ENCODE data around the gene HMCN2.
"Not testable (repeated sequence)": the region's sequence is repeated elsewhere in the genome, so short reads cannot be mapped to it uniquely, and the experiment has no call there.

HMCN2 gene

DNA sequence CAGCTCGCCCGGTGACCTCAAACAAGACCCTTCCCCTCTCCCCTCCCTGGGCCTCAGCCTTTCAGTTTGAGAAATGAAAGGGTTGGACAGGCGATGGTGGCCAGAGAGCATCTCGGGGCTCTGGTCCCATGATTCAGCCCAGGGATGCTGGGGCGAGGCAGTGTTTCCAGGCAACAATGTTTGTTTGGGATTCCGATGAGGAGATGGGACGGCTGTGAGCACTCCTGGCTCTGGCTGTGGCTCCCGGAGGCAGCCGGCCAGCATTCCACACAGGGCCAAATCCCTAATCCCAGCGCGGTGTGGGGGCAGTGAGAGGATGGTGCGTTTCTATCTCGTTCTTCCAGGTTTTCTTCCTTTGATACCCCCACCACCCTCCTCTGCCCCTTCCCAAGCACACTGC, 66.0 kb downstream of the HMCN2 start:
- no peak for DNase-seq

GRCh38 chr9:130332384-130332926, 66.9 kb downstream of the HMCN2 start:
- no peak for DNase-seq

DNA sequence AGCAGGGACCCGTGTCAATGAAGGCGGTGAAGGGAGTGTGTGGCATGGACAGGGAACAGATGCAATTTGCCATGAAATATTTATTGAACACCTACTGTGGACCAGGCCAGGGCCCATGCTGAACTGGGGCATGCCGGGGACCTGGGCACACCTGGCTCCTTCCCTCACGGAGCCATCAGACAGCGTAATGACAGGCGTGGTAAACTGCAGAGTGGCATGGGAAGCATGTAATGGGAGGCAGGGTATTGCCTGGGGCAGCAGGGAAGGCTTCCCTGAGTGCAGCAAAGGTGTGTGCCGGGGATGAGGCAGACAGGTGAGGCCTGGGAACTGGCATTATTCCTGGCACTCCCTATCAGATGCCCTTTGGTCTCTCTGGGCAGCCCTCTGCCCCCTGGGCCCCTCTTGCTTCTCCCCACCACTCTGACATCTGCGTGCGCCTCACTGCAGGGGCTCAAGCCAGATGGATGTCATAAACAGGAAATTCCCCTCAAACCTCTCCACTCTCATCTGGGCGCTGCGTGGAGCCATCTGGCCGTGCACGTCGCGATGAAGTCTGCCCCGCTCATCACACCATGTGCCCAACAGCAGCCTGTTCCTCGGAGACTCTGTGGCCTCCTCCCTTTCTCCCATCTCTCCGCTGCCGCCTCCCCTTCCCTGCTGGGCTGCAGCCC, 67.6 kb downstream of the HMCN2 start:
- DNase-seq = no peak

GRCh38 chr9:130333712-130334062, 68.1 kb downstream of the HMCN2 start:
- no peak for DNase-seq

DNA sequence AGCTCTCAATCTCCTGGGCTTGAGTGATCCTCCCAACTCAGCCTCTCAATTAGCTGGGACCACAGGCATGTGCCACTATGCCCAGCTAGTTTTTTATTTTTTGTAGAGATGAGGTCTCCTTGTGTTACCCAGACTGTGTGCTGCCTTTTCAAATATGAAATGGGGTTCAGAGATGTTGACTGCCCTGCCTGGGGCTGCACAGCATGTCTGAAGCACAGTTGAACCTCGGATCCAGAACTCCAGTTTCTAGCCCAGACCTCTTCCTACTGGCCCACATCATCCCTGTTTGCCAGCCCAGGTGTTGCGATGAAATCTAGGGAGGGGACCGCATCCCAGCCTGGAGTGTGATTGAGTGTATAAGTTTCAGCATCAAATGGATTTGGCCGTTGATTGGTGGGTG, 69.4 kb downstream of the HMCN2 start:
- DNase-seq = no peak

- DNase-seq = no peak
These were observed 70.6 kb downstream of the HMCN2 start for GRCh38 chr9:130336027-130336610.

DNA sequence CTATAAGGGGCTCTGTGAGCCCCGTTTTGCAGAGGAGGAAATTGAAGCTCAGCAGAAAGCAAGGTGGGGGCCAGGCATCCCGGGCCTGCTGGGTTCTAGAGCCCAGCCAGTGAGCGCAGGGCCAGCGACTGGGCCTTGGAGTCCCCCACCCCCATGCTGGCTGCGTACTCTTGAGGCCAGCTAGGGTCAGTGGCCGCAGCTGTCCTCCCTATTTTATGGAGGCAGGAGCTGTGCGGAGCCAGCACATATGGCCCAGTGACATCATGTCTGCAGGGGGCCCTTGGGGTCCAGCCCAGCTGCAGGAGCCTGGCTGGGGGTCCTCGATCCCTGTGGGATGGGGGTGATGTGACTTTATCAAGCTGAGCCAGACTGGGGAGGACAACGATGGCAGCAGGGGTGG, 71.3 kb downstream of the HMCN2 start:
- DNase-seq = no peak

DNA sequence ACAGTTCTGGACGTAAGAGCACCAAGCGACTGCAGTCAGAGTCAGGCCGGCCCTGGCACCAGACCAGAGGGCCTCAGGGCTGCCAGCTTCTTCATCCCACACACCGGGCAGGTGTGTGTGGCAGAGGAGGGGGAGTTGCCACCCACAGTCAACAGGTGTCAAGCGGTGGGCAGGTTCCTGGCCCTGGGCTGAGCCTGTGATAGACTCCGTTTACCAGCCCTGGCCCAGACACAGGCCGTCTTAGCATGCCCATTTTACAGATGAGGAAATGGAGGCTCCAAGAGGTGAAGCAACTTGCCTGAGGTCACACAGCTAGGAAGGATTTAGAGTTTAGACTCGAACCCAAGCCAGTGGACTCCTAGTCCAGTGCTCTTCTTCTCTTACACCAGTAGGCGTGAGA, 71.8 kb downstream of the HMCN2 start:
- no peak for DNase-seq

DNA sequence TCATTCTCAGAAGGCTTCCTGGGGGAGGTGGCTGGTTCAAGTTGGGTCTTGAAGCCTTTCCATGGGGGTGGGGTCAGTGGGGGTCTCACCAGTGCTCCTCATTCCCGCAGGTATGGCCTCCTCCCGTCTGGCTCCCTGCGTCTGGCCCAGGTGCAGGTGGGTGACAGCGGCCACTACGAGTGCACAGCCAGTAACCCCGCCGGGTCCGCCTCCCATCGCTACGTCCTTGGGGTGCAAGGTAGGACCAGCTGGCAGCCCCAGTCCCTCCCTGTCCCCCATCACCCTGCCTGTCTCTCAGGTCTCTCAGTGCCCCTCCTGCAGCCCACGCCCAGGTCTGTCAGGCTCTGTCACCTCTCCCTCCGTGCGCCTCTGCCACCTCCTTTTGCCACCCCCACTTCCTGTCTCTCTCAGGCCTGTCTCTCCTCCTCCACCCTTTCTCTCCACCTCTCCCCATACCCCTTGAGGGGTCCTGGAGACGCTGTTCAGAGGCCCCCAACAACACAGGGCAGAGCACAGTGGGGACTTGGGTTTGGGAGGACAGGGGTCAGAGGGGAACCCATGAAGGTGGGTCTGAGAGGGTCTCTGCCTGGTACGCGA, 72.3 kb downstream of the HMCN2 start:
- DNase-seq = no peak

DNA sequence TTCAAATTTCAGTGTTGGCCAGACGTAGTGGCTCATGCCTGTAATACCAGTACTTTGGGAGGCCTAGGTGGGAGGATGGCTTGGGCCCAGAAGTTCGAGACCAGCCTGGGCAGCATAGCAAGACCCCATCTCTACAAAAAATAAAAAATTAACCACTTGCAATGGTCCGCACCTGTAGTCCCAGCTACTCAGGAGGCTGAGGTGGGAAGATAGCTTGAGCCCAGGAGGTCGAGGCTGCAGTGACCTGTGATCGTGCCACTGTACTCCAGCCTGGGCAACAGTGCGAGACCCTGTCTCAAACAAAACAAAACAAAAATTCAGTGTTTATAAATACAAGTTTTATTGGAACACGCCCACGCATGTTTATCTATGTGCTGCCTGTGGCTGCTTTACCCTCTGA, 73.3 kb downstream of the HMCN2 start:
- DNase-seq = not testable (repeated sequence)

DNA sequence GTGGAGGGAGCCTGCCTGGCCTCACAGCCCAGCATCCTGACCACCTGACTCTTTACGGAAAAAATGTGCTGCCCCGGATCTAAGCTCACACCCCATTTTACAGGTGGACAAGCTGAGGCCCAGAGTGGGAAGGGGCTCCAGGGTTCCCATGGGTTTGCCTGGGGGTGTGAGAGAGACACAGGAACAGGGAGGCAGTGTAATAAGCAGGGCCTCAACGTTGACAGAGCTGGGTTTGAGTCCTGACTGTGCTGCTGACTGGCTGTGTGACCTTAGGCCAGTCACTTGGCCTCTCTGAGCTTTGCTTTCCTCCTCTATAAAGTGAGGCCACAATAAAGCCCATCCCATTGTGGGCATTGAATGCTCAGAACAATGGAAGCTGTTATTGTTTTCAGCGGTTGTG, 73.7 kb downstream of the HMCN2 start:
- DNase-seq = no peak

- no peak for DNase-seq
These were observed 74.5 kb downstream of the HMCN2 start for GRCh38 chr9:130340011-130340410.

DNA sequence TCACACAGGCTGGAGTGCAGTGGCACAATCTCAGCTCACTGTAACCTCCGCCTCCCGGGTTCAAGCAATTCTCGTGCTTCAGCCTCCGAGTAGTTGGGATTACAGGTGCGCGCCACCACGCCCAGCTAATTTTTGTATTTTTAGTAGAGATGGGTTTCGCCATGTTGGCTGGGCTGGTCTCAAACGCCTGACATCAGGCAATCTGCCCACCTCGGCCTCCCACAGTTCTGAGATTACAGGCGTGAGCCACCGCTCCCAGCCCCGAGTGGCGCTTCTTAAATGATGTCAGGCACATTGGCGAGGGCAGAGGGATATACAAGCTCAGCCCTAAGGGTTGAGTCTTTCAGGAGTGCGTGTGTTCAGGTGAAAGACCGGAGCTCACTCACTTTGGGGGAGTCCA, 75.0 kb downstream of the HMCN2 start:
- DNase-seq = not testable (repeated sequence)

DNA sequence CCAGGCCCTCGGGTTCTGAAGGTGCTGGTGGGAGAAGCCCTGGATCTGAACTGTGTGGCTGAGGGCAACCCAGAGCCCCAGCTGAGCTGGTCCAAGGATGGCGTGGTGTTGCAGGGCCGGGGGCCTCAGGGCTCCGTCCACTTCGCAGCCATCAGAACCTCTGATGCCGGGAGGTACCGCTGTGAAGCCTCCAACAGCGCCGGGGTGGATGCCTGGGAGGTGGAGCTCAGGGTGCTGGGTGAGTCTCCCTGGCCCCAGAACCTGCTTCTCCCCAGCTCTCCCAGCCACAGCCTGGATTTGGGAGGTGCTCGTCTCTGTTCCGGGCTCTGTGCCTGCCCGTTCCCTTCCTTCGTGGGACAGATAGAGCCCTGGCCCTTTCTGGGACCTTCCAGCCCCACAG, 75.6 kb downstream of the HMCN2 start:
- no peak for DNase-seq

DNA sequence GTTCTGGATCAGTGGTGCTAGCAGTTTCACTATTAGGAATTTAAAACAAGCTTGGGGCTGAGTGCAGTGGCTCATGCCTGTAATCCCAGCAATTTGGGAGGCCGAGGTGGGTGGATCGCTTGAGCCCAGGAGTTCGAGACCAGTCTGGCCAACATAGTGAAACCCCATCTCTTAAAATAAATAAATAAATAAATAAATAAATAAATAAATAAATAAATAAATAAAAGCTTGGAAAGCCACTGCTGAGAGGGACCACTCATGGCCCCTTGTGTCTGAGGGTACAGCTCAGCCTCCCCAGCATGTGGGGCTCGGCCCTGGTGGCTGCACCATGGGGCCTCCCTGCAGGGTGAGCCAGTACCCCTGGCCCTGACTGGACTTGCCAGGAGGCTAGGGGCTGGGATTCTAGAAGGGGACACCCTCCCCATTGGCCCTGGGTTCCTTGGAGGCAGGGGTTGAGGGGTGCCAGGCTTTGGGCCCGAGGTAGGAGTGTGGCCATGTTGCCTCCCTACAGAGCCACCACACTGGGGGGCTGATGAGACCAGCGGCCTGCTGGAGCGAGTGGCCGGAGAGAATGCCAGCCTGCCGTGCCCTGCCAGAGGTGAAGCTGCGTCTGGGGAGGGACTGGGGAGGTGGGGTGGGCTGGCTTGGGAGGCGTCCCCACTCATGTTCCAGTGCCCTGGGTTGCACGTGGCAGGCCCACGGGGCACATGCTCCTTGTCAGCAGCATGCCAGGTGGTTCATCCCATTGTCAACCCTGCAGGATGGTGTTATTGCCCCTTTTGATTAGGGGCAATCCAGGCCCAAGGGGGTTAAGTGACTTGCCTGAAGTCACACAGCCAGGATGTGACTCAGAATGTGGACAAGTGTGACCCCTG, 76.5 kb downstream of the HMCN2 start:
- no peak for DNase-seq

DNA sequence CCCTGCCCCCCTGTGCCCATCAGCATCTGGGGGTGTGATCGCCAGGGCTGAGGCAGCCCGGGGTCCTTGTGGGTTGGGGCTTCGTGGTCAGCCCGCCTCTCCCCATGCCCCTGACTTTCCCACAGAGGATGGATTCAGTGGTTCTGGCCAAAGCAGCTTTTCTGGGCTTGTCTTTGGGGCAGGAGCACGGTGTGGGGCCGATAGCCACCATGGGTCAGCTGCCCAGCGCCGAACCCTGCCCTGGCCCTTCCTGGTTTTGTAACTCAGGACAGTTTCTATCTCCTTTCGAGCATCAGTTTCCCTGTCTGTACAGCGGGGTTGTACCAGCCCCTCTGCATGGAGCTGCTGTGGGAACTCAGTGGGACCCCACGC, 77.1 kb downstream of the HMCN2 start:
- no peak for DNase-seq

GRCh38 chr9:130343445-130343918, 77.9 kb downstream of the HMCN2 start:
- peak in 1 of 5 experiments; percentile 16 for DNase-seq

DNA sequence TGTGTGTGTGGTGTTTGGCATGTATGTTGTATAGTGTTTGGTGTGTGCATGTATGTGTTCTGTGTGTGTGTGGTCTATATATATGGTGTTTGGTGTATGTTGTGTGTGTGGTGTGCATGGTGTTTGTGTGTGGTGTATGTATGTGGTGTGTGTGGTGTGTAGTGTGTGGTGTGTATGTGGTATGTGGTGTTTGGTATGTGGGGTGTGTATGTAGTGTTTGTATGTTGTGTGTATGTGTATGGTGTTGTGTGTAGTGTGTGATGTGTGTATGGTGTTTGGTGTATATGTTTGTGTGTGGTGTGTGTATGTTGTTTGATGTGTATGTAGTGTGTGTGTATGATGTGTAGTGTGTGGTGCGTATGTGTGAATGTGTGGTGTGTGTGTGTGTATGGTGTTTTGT, 78.8 kb downstream of the HMCN2 start:
- no peak for DNase-seq

DNA sequence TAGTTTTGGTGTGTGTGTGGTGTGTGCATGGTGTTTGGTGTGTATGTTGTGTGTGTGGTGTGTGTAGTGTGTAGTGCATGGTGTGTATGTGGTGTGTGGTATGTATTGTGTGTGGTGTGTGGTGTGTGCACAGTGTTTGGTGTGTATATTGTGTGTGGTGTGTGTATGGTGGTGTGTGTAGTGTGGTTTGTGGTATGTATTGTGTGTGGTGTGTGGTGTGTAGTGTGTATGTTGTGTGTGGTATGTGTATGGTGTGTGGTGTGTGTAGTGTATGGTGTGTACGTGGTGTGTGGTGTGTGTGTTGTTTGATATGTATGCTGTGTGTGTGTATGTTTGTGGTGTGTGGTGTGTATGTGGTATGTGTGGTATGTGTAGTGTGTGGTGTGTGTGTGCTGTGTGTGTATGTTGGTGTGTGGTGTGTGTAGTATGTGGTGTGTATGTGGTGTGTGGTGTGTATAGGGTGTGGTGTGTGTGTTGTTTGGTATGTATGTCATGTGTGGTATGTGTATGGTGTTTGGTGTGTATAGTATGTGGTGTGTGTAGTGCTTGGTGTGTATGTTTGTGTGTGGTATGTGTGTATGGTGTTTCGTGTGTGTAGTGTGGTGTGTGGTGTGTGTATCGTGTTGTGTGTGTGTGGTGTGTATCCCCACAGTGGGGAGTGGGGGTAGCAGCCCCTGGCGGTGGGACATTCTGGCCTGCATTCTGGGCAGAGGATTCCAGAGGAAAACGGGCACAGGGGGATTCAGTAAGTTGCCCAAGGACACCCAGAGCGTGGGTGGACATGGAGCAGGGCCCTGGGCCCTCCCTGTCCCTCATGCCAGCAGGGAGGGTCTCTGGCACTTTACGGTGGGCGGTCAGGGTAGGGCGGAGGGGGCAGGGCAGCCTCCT, 79.7 kb downstream of the HMCN2 start:
- DNase-seq = peak in 1 of 5 experiments; percentile 10

DNA sequence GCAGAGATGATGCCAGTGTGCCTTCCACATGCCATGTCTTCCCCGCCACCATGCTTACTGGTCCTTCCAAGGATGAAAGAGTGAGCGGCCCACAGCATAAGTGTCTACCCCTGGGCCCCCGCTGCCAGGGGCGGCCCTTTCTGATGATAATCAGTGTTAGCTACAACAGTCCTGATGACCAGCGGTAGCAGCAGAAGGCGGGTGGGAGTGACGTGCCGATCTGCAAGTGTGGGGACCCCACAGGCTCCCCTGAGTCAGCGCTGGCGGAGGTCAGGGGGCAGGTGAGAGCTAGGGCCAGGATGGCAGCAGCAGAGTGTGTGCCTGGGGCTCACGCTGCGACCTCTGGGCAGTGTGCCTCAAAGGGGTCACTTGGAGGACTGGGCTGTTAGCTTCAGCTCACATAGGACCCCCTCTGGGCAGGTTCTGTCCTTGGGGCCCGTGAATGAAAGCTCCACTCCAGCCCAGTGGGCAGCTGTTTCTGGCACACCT, 80.4 kb downstream of the HMCN2 start:
- DNase-seq = no peak

GRCh38 chr9:130346431-130346830, 80.9 kb downstream of the HMCN2 start:
- no peak for DNase-seq

GRCh38 chr9:130347036-130347435, 81.5 kb downstream of the HMCN2 start:
- DNase-seq = no peak
